HCT116 (cell line): ENCODE results near the gene CCDC159. TPM values are rescaled to one million over a fixed set of nuclear protein-coding genes. Genes with fewer than 3 reads are reported as not detected.

ENCODE experiments used
- ATAC-seq: fragments of 200-7000 bp; cut with Tn5 transposase; 2 replicates; pipeline ENCODE4 v1.9.1; 2020; ENCODE audit warnings: mild to moderate bottlenecking, moderate library complexity
- BruUV-seq: library from RNA; stranded (reverse); fragments of 400-500 nt; replicated peaks from 2 replicates; lab custom pipeline; 2021; lab: Mats Ljungman, UMichigan
- CTCF ChIA-PET: fragments of 300-600 bp; sonication (Branson Sonifier 250); formaldehyde crosslinking; loops from one replicate; lab custom pipeline; 2021; ENCODE audit warnings: antibody characterized with exemption; lab: Charles Lee
- POLR2A ChIA-PET: fragments of 300-600, 350-600 bp; sonication (Branson Sonifier 250); formaldehyde crosslinking; loops from one replicate; lab custom pipeline; 2021; ENCODE audit warnings: antibody characterized with exemption; lab: Charles Lee
- RAD21 ChIA-PET, 2 experiments: fragments of 300-600 bp; sonication (Branson Sonifier 250); formaldehyde crosslinking; loops; one replicate each; lab custom pipeline; 2023; ENCODE audit warnings: low total read pairs in 2 of 2; ENCODE audit not compliant: uncharacterized antibody in 2 of 2, unreplicated experiment in 2 of 2, low non-redundant PET in 1 of 2; lab: Charles Lee
- DNase-seq: peaks from one replicate; pipeline ENCODE4 v3.0.0-alpha.2; 2010; ENCODE audit warnings: low read depth, low spot score
- H2AFZ ChIP-seq: fragments of 200-600 bp; shearing (Covaris generic), sonication (generic); 2 replicates; pipeline ENCODE4 v1.6.1; 2017; ENCODE audit warnings: low read depth, mixed run types, mixed read lengths, antibody characterized with exemption, low read length; ENCODE audit not compliant: poor library complexity, severe bottlenecking
- H3K27ac ChIP-seq: 2 replicates; pipeline ENCODE4 v1.5.1; 2012; ENCODE audit warnings: low read depth, low read length
- H3K27me3 ChIP-seq: fragments of 200-600 bp; sonication (generic); 2 replicates; pipeline ENCODE4 v1.6.1; 2016; ENCODE audit warnings: mixed run types, low read length, mixed read lengths; ENCODE audit not compliant: insufficient read depth
- H3K36me3 ChIP-seq, 2 experiments: fragments of 200-500 bp in 1 of 2; fragments of 200-600 bp in 1 of 2; sonication (Bioruptor generic) in 1 of 2; sonication (generic) in 1 of 2; 2 replicates each; pipeline versions ENCODE4 v1.5.1 to v1.6.1; 2014 to 2016; ENCODE audit warnings: low read length in 2 of 2, inconsistent platforms in 1 of 2, mixed read lengths in 1 of 2, mixed run types in 1 of 2; ENCODE audit not compliant: insufficient read depth in 2 of 2, control insufficient read depth in 1 of 2
- H3K4me1 ChIP-seq, 2 experiments: fragments of 200-600 bp in 1 of 2; sonication (generic) in 1 of 2; 2 replicates each; pipeline versions ENCODE4 v1.5.1 to v1.6.1; 2012 to 2017; ENCODE audit warnings: low read length in 2 of 2, inconsistent platforms in 1 of 2, mild to moderate bottlenecking in 1 of 2, mixed read lengths in 1 of 2, mixed run types in 1 of 2, moderate library complexity in 1 of 2; ENCODE audit not compliant: insufficient read depth in 2 of 2, control insufficient read depth in 1 of 2
- H3K4me2 ChIP-seq: fragments of 200-600 bp; sonication (generic); 2 replicates; pipeline ENCODE4 v1.6.1; 2017; ENCODE audit warnings: mixed run types, low read length, mixed read lengths
- H3K4me3 ChIP-seq, 2 experiments: fragments of 200-600 bp in 1 of 2; sonication (generic) in 1 of 2; replicated peaks in 1 of 2; 2 replicates each; pipeline ENCODE4 v1.5.1; 2011 to 2016; ENCODE audit warnings: low read length in 2 of 2, control low read depth in 1 of 2, low read depth in 1 of 2, mild to moderate bottlenecking in 1 of 2, mixed read lengths in 1 of 2, mixed run types in 1 of 2
- H3K79me2 ChIP-seq: fragments of 200-600 bp; sonication (generic); 2 replicates; pipeline ENCODE4 v1.6.1; 2017; ENCODE audit warnings: mild to moderate bottlenecking, mixed run types, low read length, moderate library complexity, mixed read lengths; ENCODE audit not compliant: insufficient read depth
- H3K9ac ChIP-seq: fragments of 200-600 bp; sonication (generic); 2 replicates; pipeline ENCODE4 v1.6.1; 2016; ENCODE audit warnings: low read length, mixed read lengths
- H3K9me2 ChIP-seq: fragments of 200-600 bp; sonication (generic), shearing (Covaris generic); 2 replicates; pipeline ENCODE4 v1.6.1; 2017; ENCODE audit warnings: mixed run types, mild to moderate bottlenecking, moderate library complexity; ENCODE audit not compliant: insufficient read depth
- H3K9me3 ChIP-seq, 2 experiments: fragments of 200-500 bp in 1 of 2; fragments of 200-600 bp in 1 of 2; sonication (Bioruptor generic) in 1 of 2; sonication (generic) in 1 of 2; 2 replicates each; pipeline ENCODE4 v1.6.1; 2014 to 2017; ENCODE audit warnings: low read length in 2 of 2, mixed read lengths in 2 of 2, inconsistent platforms in 1 of 2, low read depth in 1 of 2, mild to moderate bottlenecking in 1 of 2, mixed run types in 1 of 2, moderate library complexity in 1 of 2; ENCODE audit not compliant: control insufficient read depth in 1 of 2, insufficient read depth in 1 of 2
- H4K20me1 ChIP-seq: fragments of 200-600 bp; sonication (generic), shearing (Covaris generic); 2 replicates; pipeline ENCODE4 v1.6.1; 2017; ENCODE audit warnings: mixed run types, mild to moderate bottlenecking, moderate library complexity; ENCODE audit not compliant: insufficient read depth
- CBX3 ChIP-seq: IDR thresholded peaks from 2 replicates; pipeline ENCODE4 v1.6.1; 2012; ENCODE audit warnings: low read depth
- EZH2 ChIP-seq: fragments of 200-600 bp; sonication (generic); IDR thresholded peaks from 2 replicates; pipeline ENCODE4 v1.6.1; 2017; ENCODE audit warnings: antibody characterized with exemption, mixed run types
- EZH2phosphoT487 ChIP-seq: fragments of 200-600 bp; IDR thresholded peaks from 2 replicates; pipeline ENCODE4 v1.6.1; 2018; ENCODE audit warnings: antibody characterized with exemption, borderline replicate concordance
- FOSL1 ChIP-seq: IDR thresholded peaks from 2 replicates; pipeline ENCODE4 v1.6.1; 2012; ENCODE audit warnings: low read depth
- POLR2A ChIP-seq: IDR thresholded peaks from 2 replicates; pipeline ENCODE4 v1.7.0; 2011; ENCODE audit warnings: borderline replicate concordance; ENCODE audit not compliant: insufficient read depth, insufficient read length; ENCODE audit errors: extremely low read depth
- RAD21 ChIP-seq: IDR thresholded peaks from 2 replicates; pipeline ENCODE4 v1.6.1; 2012; ENCODE audit warnings: low read depth, mild to moderate bottlenecking
- REST ChIP-seq: IDR thresholded peaks from 2 replicates; pipeline ENCODE4 v1.6.1; 2012; ENCODE audit warnings: low read depth
- SIN3A ChIP-seq: IDR thresholded peaks from 2 replicates; pipeline ENCODE4 v1.6.1; 2012; ENCODE audit warnings: low read depth
- SP1 ChIP-seq: IDR thresholded peaks from 2 replicates; pipeline ENCODE4 v1.6.1; 2012; ENCODE audit warnings: low read depth
- SRF ChIP-seq: IDR thresholded peaks from 2 replicates; pipeline ENCODE4 v1.6.1; 2012; ENCODE audit warnings: low read depth
- YY1 ChIP-seq: IDR thresholded peaks from 2 replicates; pipeline ENCODE4 v1.6.1; 2011; ENCODE audit warnings: low read length, low read depth, moderate library complexity, mild to moderate bottlenecking; ENCODE audit not compliant: insufficient replicate concordance; ENCODE audit errors: extremely low read depth
- ZFX ChIP-seq: fragments of 450-650 bp; IDR thresholded peaks from 2 replicates; pipeline ENCODE4 v1.6.1; 2017
- ZNF274 ChIP-seq: fragments of 200-500 bp; sonication (Bioruptor generic); IDR thresholded peaks from 2 replicates; pipeline ENCODE4 v1.6.1; 2014; ENCODE audit warnings: mild to moderate bottlenecking, low read depth, low read length, inconsistent platforms
- intact Hi-C: fragments of 100-400 bp; cut with micrococcal nuclease; formaldehyde crosslinking; loops from 2 replicates; pipeline ENCODE4 v1.10.0; 2022
- total RNA-seq: library from RNA; stranded (reverse); gene quantifications from one replicate; pipeline ENCODE4 v1.2.1, GENCODE V29; 2021; ENCODE audit not compliant: unreplicated experiment
- TF ChIP-seq, protein P1 (sequence below), 3 experiments: fragments of 200-600 bp in 1 of 3; sonication (generic) in 1 of 3; IDR thresholded peaks in 2 of 3; conservative IDR thresholded peaks in 1 of 3; 2 replicates each; pipeline ENCODE4 v1.5.1; 2012 to 2017; ENCODE audit warnings: low read depth in 2 of 3, low read length in 2 of 3, antibody characterized with exemption in 1 of 3, borderline replicate concordance in 1 of 3, control low read depth in 1 of 3, mild to moderate bottlenecking in 1 of 3, mixed read lengths in 1 of 3, mixed run types in 1 of 3, moderate library complexity in 1 of 3; ENCODE audit not compliant: insufficient read depth in 1 of 3
- TF ChIP-seq, protein P2 (sequence below): IDR thresholded peaks from 2 replicates; pipeline ENCODE4 v1.6.1; 2012

Gene CCDC159
- total RNA-seq, 1 experiment from 2014 or later, result 7.7 TPM

- TF ChIP-seq, protein P1, sequence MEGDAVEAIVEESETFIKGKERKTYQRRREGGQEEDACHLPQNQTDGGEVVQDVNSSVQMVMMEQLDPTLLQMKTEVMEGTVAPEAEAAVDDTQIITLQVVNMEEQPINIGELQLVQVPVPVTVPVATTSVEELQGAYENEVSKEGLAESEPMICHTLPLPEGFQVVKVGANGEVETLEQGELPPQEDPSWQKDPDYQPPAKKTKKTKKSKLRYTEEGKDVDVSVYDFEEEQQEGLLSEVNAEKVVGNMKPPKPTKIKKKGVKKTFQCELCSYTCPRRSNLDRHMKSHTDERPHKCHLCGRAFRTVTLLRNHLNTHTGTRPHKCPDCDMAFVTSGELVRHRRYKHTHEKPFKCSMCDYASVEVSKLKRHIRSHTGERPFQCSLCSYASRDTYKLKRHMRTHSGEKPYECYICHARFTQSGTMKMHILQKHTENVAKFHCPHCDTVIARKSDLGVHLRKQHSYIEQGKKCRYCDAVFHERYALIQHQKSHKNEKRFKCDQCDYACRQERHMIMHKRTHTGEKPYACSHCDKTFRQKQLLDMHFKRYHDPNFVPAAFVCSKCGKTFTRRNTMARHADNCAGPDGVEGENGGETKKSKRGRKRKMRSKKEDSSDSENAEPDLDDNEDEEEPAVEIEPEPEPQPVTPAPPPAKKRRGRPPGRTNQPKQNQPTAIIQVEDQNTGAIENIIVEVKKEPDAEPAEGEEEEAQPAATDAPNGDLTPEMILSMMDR (IDR thresholded peaks at IDR 0.05 in 2 of 3, conservative IDR thresholded peaks at IDR 0.05 in 1 of 3; ENCODE audit: borderline replicate concordance in 1 of 3, insufficient read depth in 1 of 3, low read depth in 2 of 3, low read length in 2 of 3), result no peak
- no peak for TF ChIP-seq SIN3A
- no peak for TF ChIP-seq CBX3
- no peak for TF ChIP-seq FOSL1
- TF ChIP-seq, all 23 proteins: peak for 0
Observed at GRCh38 chr19:11324079-11324661, 22.1 kb upstream of the CCDC159 start (continued).

- TF ChIP-seq RAD21 (no peak), FOSL1 (no peak), ZNF274 (no peak), REST (no peak), YY1 (no peak), SRF (no peak), EZH2phosphoT487 (no peak), CBX3 (no peak), EZH2 (no peak), ZFX (no peak), SP1 (no peak), POLR2A (no peak), SIN3A (no peak)
- TF ChIP-seq, protein P1 (IDR thresholded peaks at IDR 0.05 in 2 of 3, conservative IDR thresholded peaks at IDR 0.05 in 1 of 3; ENCODE audit: borderline replicate concordance in 1 of 3, insufficient read depth in 1 of 3, low read depth in 2 of 3, low read length in 2 of 3), result no peak
- TF ChIP-seq, protein P2, sequence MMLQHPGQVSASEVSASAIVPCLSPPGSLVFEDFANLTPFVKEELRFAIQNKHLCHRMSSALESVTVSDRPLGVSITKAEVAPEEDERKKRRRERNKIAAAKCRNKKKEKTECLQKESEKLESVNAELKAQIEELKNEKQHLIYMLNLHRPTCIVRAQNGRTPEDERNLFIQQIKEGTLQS, result no peak
- H3K9ac ChIP-seq, result no peak overlapping the region
Observed at GRCh38 chr19:11324748-11325389, 21.4 kb upstream of the CCDC159 start.

More at GRCh38 chr19:11324748-11325389, 21.4 kb upstream of the CCDC159 start:
- Histone ChIP-seq H3K4me3 (no peak overlapping the region), H3K27me3 (no peaks in the 10 kb centered on the region), H3K27ac (no peak overlapping the region), H3K79me2 (no peaks in the 10 kb centered on the region), H3K4me2 (no peak overlapping the region), H4K20me1 (no peaks in the 10 kb centered on the region), H2AFZ (no peak overlapping the region), H3K4me1 (no peaks in the 10 kb centered on the region), H3K36me3 (0 out of 4 replicates have a peak, but pooled peaks cover 0 to 3% of the 10 kb centered on the region in 2 experiments), H3K9me2 (no peaks in the 10 kb centered on the region), H3K9me3 (no peaks in the 10 kb centered on the region)
- no TSS peak for BruUV-seq
- DNase-seq (no peak), ATAC-seq (no peak)
- intact Hi-C loops, result no loop called here
- ChIA-PET CTCF (no interaction called here), RAD21 (interaction anchor here in 1 of 2 experiments (0.6 kb wide), 1 partner anchor 15 kb away, joined by 3 read pairs; no protein-coding TSS in a partner anchor), POLR2A (no interaction called here)
